HG03354 (cell line): ENCODE measurements around the gene ALDOA.
"Not testable (repeated sequence)": the region's sequence is repeated elsewhere in the genome, so short reads cannot be mapped to it uniquely, and the experiment has no call there.

Source experiments
- ATAC-seq: cut with Tn5 transposase; IDR thresholded peaks from one replicate; pipeline ENCODE4 v1.9.1; 2021; ENCODE audit warnings: mild to moderate bottlenecking; ENCODE audit not compliant: unreplicated experiment, poor library complexity, severe bottlenecking

Gene ALDOA

DNA sequence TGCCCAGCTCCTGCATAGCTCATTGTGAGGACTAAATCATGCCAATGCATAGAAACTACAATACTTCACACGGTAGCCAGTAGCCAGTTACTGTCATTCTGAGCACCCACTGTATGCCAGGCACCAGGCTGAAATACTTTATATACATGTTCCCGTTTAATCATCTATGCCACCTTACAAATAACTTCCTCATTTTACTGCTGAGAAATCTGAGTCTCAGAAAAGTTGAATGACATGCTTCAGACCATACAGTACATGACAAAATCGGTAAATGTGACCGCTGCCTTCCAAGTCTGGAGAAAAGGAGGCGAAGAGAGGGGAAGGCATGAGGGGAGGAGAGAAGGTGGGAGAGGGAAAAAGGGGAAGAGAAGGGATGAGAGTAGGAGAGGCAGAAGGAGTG is 25.3 kb upstream of the ALDOA start:
- ATAC-seq = no peak

- ATAC-seq = not testable (repeated sequence)
Observed at GRCh38 chr16:30040690-30041089, 24.9 kb upstream of the ALDOA start.

DNA sequence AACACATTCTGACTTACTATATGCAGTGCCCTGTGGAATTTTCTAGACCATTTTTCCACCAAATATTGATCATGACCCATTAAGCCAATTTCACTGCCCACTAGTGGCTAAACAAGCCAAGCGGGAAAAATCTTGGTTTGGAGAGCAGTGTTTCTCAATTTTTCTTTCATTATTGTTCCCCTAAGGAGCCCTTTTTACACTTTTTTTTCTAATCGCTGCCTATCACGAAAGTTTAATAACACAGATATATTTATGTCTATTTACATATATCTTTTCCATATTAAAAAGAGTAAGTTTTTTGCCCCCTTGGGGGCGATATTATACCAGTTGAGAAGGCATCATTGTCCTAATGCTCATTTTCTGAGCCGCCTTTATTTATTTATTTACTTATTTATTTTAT is 23.7 kb upstream of the ALDOA start:
- no peak for ATAC-seq

DNA sequence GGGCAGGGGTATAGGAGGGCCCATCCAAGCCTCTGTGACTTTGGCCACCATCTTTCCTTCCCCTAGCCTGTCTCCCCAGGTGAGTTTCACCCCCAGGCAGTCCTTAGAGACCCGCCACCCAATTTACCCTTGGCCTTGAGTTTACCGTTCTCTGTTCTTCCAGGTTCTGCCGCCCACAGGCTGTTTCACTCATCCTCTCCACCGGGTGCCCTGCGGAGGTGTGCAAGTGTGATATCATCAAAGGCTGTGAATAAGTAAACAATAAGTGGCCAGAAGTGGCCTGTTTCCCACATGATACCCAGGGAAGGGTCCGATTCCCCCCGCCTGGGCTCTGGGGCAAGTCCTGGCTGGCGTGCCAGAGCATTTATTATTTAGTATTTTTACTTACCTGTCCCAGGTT is 19.4 kb upstream of the ALDOA start:
- ATAC-seq = no peak

DNA sequence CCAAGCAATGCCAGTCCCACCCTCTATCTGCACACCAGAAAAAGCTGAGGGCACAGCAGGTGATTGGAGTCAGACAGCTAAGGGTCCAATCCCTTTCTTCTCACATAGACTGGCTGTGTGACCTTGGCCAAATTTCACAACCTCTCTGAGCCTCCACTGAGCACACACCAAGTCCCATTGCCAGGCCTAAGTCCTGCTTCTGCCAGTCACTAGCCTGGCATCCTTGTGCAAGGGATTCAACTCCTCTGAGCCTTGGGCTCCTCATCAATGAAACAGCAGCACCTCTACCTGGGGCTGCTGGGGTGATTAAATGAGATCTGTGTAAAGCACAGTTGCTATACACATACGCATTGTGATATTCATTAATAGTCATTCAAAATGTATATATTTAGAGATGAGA is 19.0 kb upstream of the ALDOA start:
- no peak for ATAC-seq

- ATAC-seq = no peak
Observed at GRCh38 chr16:30049871-30050270, 15.7 kb upstream of the ALDOA start.

GRCh38 chr16:30051518-30051917 is 14.0 kb upstream of the ALDOA start:
- no peak for ATAC-seq

DNA sequence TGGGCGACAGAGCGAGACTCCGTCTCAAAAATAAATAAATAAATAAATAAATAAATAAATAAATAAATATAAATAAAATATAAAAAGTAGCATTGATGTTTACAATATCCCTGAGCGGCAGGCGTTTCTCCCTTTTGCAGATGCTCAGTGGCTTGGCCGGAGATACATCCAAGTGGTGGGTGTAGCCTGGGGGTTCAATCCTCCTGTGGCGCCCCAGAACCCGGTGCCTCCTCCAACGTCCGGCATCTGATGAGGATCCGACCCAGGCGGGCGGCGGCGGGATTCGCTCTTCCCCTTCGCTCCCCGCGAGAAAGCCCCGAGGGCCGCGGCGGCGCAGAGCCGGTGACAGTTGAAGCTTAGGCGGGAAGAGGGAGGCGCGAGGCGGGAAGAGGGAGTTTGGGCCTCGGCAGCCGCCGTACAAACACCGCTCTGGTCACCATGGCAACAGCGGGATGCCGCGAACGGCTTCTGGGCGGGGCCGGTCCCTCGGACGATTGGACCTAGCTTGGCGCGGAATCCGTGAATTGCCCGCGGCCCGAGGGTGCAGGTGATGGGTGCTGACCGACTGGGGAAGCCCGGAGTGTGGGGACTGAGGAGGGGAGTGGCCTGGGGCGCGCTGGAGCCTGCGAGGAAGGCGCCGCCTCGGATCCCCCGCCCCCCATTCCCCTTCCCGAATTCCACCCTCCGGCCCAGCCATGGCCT is 12.7 kb upstream of the ALDOA start:
- ATAC-seq = no peak

GRCh38 chr16:30053376-30054015 is 12.1 kb upstream of the ALDOA start:
- no peak for ATAC-seq

DNA sequence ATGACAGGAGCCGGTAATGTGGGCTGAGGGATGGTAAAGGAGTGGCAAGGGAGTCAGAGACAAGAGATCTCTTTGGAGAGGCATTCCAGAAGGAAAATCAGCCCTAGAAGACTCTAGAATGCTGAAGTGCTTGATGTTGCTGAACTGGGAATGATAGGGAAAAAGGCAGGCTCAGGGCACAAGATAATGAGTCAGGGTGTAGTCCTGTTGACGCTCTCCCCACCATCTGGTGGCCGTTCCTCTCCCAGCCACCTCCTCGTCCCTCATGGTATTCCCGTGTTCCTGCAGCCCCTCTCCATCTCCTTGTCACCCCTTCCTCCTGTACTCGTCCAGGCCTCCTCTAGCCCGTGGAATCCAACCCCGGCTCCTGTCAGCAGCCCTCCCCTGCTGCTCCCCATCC is 11.1 kb upstream of the ALDOA start:
- ATAC-seq = no peak

- ATAC-seq = peak; percentile 49
Observed at GRCh38 chr16:30054959-30055553, 10.5 kb upstream of the ALDOA start.

GRCh38 chr16:30060346-30060745 is 5.2 kb upstream of the ALDOA start:
- no peak for ATAC-seq

DNA sequence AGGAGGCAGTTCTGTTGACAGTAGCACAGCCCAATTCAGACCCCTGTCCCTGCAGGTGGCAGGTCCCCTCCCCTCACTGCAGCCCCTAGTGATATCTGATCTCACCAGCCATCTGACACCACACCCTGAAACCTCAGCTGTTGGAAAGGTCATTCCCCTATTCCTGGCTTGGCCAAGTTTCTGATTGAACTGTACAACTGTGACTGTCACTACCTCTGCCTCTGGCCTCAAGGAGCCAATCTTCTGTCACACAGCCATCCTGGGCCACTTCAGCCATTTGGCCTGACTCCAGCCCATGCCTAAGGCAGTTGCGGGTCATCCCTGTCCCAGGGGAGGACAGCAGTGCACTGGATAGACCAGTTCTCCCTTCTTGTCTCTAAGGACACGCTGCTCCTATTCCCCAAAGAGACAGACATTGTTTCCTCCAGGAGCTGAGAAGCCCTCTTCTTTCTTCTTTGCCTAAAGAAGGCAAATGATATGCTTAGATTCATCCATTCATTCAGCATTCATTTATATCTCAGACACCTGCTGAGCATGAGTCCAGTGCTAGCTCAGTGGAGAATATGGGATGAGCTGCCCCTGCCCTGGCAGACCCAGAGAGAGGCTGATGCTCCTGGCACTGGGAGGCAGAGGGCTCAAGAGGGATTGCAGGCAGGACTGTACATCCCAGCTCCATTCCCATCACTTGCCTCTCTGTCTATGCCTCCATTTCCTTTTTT is 4.6 kb upstream of the ALDOA start:
- no peak for ATAC-seq

GRCh38 chr16:30063278-30063892 is 2.2 kb upstream of the ALDOA start:
- no peak for ATAC-seq

- ATAC-seq = peak; percentile 30
Observed at GRCh38 chr16:30063893-30064728, 1.4 kb upstream of the ALDOA start.

DNA sequence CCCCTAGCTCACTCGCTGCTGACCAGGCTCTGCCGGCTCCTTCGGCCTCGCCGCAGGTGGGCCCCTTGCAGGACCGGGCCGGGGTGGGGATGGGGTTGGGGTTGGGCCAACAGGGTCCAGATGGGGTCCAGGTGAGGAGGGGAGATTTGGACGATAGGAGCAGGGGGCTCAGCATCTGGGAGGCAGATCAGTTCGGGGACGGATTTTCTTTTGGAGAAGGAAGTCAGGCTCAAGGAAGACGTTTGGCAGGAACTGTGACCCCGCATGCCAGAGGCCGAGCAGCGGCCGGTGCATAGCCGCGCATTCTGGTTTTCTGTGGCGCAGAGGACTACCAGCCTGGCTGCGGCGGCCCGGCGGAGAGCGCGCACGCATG is 845 bp upstream of the ALDOA start:
- ATAC-seq = no peak

DNA sequence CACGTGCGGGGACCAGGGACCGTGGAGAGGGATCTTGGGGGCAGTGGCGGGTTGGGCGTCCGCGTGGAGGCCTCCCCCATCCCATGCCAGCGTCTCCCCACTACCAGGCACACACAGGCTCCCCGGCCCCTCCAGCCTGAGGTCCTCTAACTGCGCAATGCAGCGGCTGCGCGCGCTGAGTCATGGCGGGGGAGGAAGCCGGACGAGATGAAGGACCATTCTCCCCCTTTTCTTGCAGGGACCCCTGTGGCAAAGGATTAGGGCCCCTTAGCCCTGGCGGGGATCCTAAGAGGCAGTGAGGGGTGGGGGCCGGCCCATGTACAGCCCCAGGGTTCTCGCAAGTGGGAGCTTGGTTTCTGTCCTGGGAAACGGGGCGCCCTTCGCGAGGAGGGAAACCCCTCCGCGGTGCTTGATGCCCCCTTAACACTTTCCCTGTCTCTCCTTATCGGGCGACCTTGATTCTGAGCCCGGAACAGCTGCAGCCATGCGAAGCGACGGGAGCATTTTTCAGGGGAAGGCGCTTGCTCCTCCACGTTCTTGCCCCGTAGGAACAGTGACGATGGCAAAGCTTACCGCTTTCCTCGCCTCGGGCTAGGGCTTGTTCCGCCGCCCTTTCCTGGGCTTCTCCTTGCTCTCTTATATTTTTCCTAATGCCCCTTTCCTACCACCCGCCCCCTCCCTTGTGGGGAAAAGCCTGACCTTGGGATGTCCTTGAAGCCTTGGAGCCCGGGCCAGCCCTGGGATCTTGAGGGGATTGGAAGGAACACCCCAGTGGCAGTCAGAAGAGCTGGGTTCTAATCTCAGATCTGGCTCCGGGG is 592 bp downstream of the ALDOA start:
- ATAC-seq = peak; percentile 3

DNA sequence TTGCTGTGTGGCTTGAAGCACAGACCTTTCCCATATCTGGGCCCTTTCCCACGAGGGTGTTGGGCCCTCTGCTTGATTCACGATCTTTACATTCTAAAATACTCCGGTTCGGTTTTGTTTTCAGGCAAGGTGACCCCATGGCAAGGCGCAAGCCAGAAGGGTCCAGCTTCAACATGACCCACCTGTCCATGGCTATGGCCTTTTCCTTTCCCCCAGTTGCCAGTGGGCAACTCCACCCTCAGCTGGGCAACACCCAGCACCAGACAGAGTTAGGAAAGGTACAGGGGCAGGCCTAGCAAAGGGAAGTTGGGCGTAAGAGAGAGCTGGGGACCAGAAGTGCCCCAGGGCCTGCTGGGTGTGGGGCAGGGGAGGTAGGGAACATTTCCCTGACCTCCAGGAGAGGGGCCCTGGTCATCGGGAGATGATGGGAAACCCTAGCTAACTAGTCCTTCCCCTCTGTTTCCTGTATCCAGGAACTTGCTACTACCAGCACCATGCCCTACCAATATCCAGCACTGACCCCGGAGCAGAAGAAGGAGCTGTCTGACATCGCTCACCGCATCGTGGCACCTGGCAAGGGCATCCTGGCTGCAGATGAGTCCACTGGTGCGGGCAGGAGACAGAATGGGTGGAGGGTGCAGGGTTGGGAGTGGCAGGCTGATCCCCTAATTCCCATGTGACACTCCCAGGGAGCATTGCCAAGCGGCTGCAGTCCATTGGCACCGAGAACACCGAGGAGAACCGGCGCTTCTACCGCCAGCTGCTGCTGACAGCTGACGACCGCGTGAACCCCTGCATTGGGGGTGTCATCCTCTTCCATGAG is 1.4 kb downstream of the ALDOA start:
- no peak for ATAC-seq
